ENCODE data around the gene SLC38A11.

The SLC38A11 gene

GRCh38 chr2:164875334-164876205 lies 79.8 kb downstream of the SLC38A11 start:
- H3K27ac ChIP-seq (ENCODE audit: insufficient read depth in 1 of 2, low read depth in 1 of 2, low read length in 2 of 2, poor library complexity in 1 of 2, severe bottlenecking in 2 of 2): no peak overlapping the region
- POLR2A ChIA-PET: interaction anchor here (0.7 kb wide), 1 partner anchor 13 kb away, joined by 3 read pairs; no protein-coding TSS in a partner anchor
- H3K9me3 ChIP-seq (ENCODE audit: control extremely low read depth in 1 of 5, control insufficient read depth in 4 of 5, insufficient read depth in 2 of 5, low read depth in 1 of 5, low read length in 4 of 5): peaks cover 0 to 1% (median 0%) of the 10 kb centered on the region in 5 experiments
- H3K4me3 ChIP-seq (ENCODE audit: control insufficient read depth in 1 of 7, extremely low read depth in 1 of 7, insufficient read depth in 4 of 7, low read depth in 2 of 7, low read length in 6 of 7): no peak overlapping the region
- no peaks in the 10 kb centered on the region for H3K36me3 ChIP-seq (ENCODE audit: control insufficient read depth in 4 of 4, insufficient read depth in 4 of 4, low read length in 3 of 4)
- CTCF ChIA-PET: interaction anchor here (1.0 to 2.4 kb wide), 4 partner anchors 14 to 34 kb away, joined by 3 to 11 read pairs (median 4); partner anchors contain the start of gene COBLL1
- no peaks in the 10 kb centered on the region for H3K4me1 ChIP-seq (ENCODE audit: control extremely low read depth in 1 of 4, control insufficient read depth in 4 of 4, insufficient read depth in 4 of 4, low read length in 3 of 4)
- no peak for DNase-seq
- no peaks in the 10 kb centered on the region for H3K27me3 ChIP-seq (replicated peaks in 2 of 5; ENCODE audit: control insufficient read depth in 4 of 5, insufficient read depth in 5 of 5, low read length in 4 of 5)
- WGBS (ENCODE audit: insufficient coverage): 98% methylated on average over 5 of the region's 10 CpGs

- Histone ChIP-seq H3K36me3 (ENCODE audit: control insufficient read depth in 4 of 4, insufficient read depth in 4 of 4, low read length in 3 of 4) (no peaks in the 10 kb centered on the region), H3K4me1 (ENCODE audit: control extremely low read depth in 1 of 4, control insufficient read depth in 4 of 4, insufficient read depth in 4 of 4, low read length in 3 of 4) (peaks cover 0 to 4% (median 0%) of the 10 kb centered on the region in 4 experiments), H3K27me3 (replicated peaks in 2 of 5; ENCODE audit: control insufficient read depth in 4 of 5, insufficient read depth in 5 of 5, low read length in 4 of 5) (no peaks in the 10 kb centered on the region), H3K27ac (ENCODE audit: insufficient read depth in 1 of 2, low read depth in 1 of 2, low read length in 2 of 2, poor library complexity in 1 of 2, severe bottlenecking in 2 of 2) (no peak overlapping the region), H3K9me3 (ENCODE audit: control extremely low read depth in 1 of 5, control insufficient read depth in 4 of 5, insufficient read depth in 2 of 5, low read depth in 1 of 5, low read length in 4 of 5) (no peaks in the 10 kb centered on the region), H3K4me3 (ENCODE audit: control insufficient read depth in 1 of 7, extremely low read depth in 1 of 7, insufficient read depth in 4 of 7, low read depth in 2 of 7, low read length in 6 of 7) (no peak overlapping the region)
- CTCF ChIA-PET: interaction anchor here (0.5 to 2.4 kb wide), 4 partner anchors 12 to 139 kb away, joined by 3 to 11 read pairs (median 4); no protein-coding TSS in a partner anchor
- POLR2A ChIA-PET: no interaction called here
- no peak for DNase-seq
- WGBS (ENCODE audit: insufficient coverage): 91% methylated on average over 8 of the region's 9 CpGs
Observed at GRCh38 chr2:164873210-164873908, 82.0 kb downstream of the SLC38A11 start.

DNA sequence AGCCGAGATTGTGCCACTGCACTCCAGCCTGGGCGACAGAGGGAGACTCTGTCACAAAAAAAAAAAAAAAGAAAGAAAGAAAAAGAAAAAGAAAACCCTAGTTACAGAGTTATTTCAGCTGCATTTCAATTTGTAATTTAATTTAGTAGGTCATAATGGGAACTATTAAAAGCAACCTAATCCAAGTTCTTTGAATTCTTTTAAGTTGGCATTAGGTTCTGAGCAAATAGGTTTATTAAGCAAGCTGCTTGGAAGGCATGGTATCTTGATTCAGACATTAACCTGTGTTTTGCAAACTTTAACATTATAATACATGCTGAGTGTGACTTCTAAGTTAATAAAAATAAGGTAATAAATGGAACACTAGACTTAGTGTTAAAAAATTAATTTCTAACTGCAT lies 83.9 kb downstream of the SLC38A11 start:
- no CpG with 5 or more reads among the region's 2 CpGs for WGBS (ENCODE audit: insufficient coverage)
- POLR2A ChIA-PET: no interaction called here

GRCh38 chr2:164869420-164869772 lies 85.9 kb downstream of the SLC38A11 start:
- Histone ChIP-seq H3K9me3 (ENCODE audit: control extremely low read depth in 1 of 5, control insufficient read depth in 4 of 5, insufficient read depth in 2 of 5, low read depth in 1 of 5, low read length in 4 of 5) (no peaks in the 10 kb centered on the region), H3K36me3 (ENCODE audit: control insufficient read depth in 4 of 4, insufficient read depth in 4 of 4, low read length in 3 of 4) (no peaks in the 10 kb centered on the region), H3K27me3 (replicated peaks in 2 of 5; ENCODE audit: control insufficient read depth in 4 of 5, insufficient read depth in 5 of 5, low read length in 4 of 5) (no peaks in the 10 kb centered on the region), H3K4me3 (ENCODE audit: control insufficient read depth in 1 of 7, extremely low read depth in 1 of 7, insufficient read depth in 4 of 7, low read depth in 2 of 7, low read length in 6 of 7) (no peak overlapping the region), H3K27ac (ENCODE audit: insufficient read depth in 1 of 2, low read depth in 1 of 2, low read length in 2 of 2, poor library complexity in 1 of 2, severe bottlenecking in 2 of 2) (no peak overlapping the region), H3K4me1 (ENCODE audit: control extremely low read depth in 1 of 4, control insufficient read depth in 4 of 4, insufficient read depth in 4 of 4, low read length in 3 of 4) (peaks cover 0 to 19% (median 9%) of the 10 kb centered on the region in 4 experiments)
- CTCF ChIA-PET: no interaction called here
- POLR2A ChIA-PET: no interaction called here
- no peak for DNase-seq

More for the DNA sequence above, 83.9 kb downstream of the SLC38A11 start:
- Histone ChIP-seq H3K36me3 (ENCODE audit: control insufficient read depth in 4 of 4, insufficient read depth in 4 of 4, low read length in 3 of 4) (no peaks in the 10 kb centered on the region), H3K9me3 (ENCODE audit: control extremely low read depth in 1 of 5, control insufficient read depth in 4 of 5, insufficient read depth in 2 of 5, low read depth in 1 of 5, low read length in 4 of 5) (no peaks in the 10 kb centered on the region), H3K27ac (ENCODE audit: insufficient read depth in 1 of 2, low read depth in 1 of 2, low read length in 2 of 2, poor library complexity in 1 of 2, severe bottlenecking in 2 of 2) (no peak overlapping the region), H3K27me3 (replicated peaks in 2 of 5; ENCODE audit: control insufficient read depth in 4 of 5, insufficient read depth in 5 of 5, low read length in 4 of 5) (no peaks in the 10 kb centered on the region), H3K4me3 (ENCODE audit: control insufficient read depth in 1 of 7, extremely low read depth in 1 of 7, insufficient read depth in 4 of 7, low read depth in 2 of 7, low read length in 6 of 7) (no peak overlapping the region), H3K4me1 (ENCODE audit: control extremely low read depth in 1 of 4, control insufficient read depth in 4 of 4, insufficient read depth in 4 of 4, low read length in 3 of 4) (peaks cover 0 to 12% (median 4%) of the 10 kb centered on the region in 4 experiments)
- CTCF ChIA-PET: no interaction called here
- DNase-seq: no peak

- 94% methylated on average over 4 of the region's 5 CpGs for WGBS (ENCODE audit: insufficient coverage)
- peak in 1 of 3 donors; percentile 16 for DNase-seq
- H3K27ac ChIP-seq (ENCODE audit: insufficient read depth in 1 of 2, low read depth in 1 of 2, low read length in 2 of 2, poor library complexity in 1 of 2, severe bottlenecking in 2 of 2): no peak overlapping the region
- ChIA-PET POLR2A (no interaction called here), CTCF (no interaction called here)
- no peaks in the 10 kb centered on the region for H3K27me3 ChIP-seq (replicated peaks in 2 of 5; ENCODE audit: control insufficient read depth in 4 of 5, insufficient read depth in 5 of 5, low read length in 4 of 5)
- peaks cover 0 to 19% (median 9%) of the 10 kb centered on the region in 4 experiments for H3K4me1 ChIP-seq (ENCODE audit: control extremely low read depth in 1 of 4, control insufficient read depth in 4 of 4, insufficient read depth in 4 of 4, low read length in 3 of 4)
- H3K36me3 ChIP-seq (ENCODE audit: control insufficient read depth in 4 of 4, insufficient read depth in 4 of 4, low read length in 3 of 4): no peaks in the 10 kb centered on the region
- H3K4me3 ChIP-seq (ENCODE audit: control insufficient read depth in 1 of 7, extremely low read depth in 1 of 7, insufficient read depth in 4 of 7, low read depth in 2 of 7, low read length in 6 of 7): no peak overlapping the region
- H3K9me3 ChIP-seq (ENCODE audit: control extremely low read depth in 1 of 5, control insufficient read depth in 4 of 5, insufficient read depth in 2 of 5, low read depth in 1 of 5, low read length in 4 of 5): no peaks in the 10 kb centered on the region
Observed at GRCh38 chr2:164868563-164869419, 86.5 kb downstream of the SLC38A11 start.

GRCh38 chr2:164867779-164868397 lies 87.4 kb downstream of the SLC38A11 start:
- Histone ChIP-seq H3K9me3 (ENCODE audit: control extremely low read depth in 1 of 5, control insufficient read depth in 4 of 5, insufficient read depth in 2 of 5, low read depth in 1 of 5, low read length in 4 of 5) (no peaks in the 10 kb centered on the region), H3K27me3 (replicated peaks in 2 of 5; ENCODE audit: control insufficient read depth in 4 of 5, insufficient read depth in 5 of 5, low read length in 4 of 5) (no peaks in the 10 kb centered on the region), H3K27ac (ENCODE audit: insufficient read depth in 1 of 2, low read depth in 1 of 2, low read length in 2 of 2, poor library complexity in 1 of 2, severe bottlenecking in 2 of 2) (no peak overlapping the region), H3K36me3 (ENCODE audit: control insufficient read depth in 4 of 4, insufficient read depth in 4 of 4, low read length in 3 of 4) (no peaks in the 10 kb centered on the region), H3K4me3 (ENCODE audit: control insufficient read depth in 1 of 7, extremely low read depth in 1 of 7, insufficient read depth in 4 of 7, low read depth in 2 of 7, low read length in 6 of 7) (no peak overlapping the region), H3K4me1 (ENCODE audit: control extremely low read depth in 1 of 4, control insufficient read depth in 4 of 4, insufficient read depth in 4 of 4, low read length in 3 of 4) (peaks cover 0 to 19% (median 9%) of the 10 kb centered on the region in 4 experiments)
- ChIA-PET CTCF (interaction anchor here (1.1 to 1.3 kb wide), 2 partner anchors 9 to 84 kb away, joined by 3 to 5 read pairs; no protein-coding TSS in a partner anchor), POLR2A (no interaction called here)
- no CpG with 5 or more reads among the region's 3 CpGs for WGBS (ENCODE audit: insufficient coverage)
- no peak for DNase-seq

Measured in common myeloid progenitor, CD34-positive (primary cell).